Sigmoid colon (tissue), 4 donors: ENCODE data around the gene CDK16.

Source experiments
- EP300 ChIP-seq, 4 donors: sonication (generic); formaldehyde crosslinking; IDR thresholded peaks; one replicate each; pipeline ENCODE4 v1.6.1; 2017; ENCODE audit warnings: antibody characterized with exemption in 4 of 4
- POLR2A ChIP-seq, 2 donors: fragments of 450-650 bp; IDR thresholded peaks; one replicate each; pipeline ENCODE4 v1.6.1; 2016; ENCODE audit warnings: antibody characterized with exemption in 2 of 2, mild to moderate bottlenecking in 2 of 2, moderate library complexity in 2 of 2
- POLR2AphosphoS5 ChIP-seq, 4 donors: sonication (generic); formaldehyde crosslinking; IDR thresholded peaks; one replicate each; pipeline ENCODE4 v1.6.1; 2017; ENCODE audit warnings: antibody characterized with exemption in 4 of 4
- TF ChIP-seq, protein P1 (sequence below), 4 experiments: fragments of 450-650 bp in 3 of 4; fragments of 200-600 bp in 1 of 4; IDR thresholded peaks; one replicate each; pipeline ENCODE4 v1.5.1; 2016 to 2019; ENCODE audit warnings: antibody characterized with exemption in 4 of 4, mild to moderate bottlenecking in 3 of 4, moderate library complexity in 2 of 4

DNA sequence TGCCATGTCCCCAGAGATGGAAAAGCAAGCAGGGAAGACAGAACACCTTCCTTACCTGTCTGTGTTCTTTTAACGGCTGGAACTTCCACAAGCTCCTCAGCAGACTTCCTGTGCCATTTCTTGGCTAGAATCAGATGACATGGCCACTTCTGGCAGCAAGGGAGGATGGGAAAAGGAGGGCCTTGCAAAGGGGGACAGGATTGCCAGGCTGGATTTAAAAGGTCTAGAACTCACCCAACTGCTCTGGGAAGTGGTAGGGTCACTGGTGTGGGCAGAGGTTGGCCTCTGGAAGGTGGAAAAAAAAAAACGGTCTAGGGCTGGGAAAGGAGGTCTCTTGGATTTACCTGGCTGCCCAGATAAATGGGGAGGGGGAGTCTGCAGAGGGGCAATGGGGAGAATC lies 12.7 kb downstream of the CDK16 start:
- TF ChIP-seq, protein P1, sequence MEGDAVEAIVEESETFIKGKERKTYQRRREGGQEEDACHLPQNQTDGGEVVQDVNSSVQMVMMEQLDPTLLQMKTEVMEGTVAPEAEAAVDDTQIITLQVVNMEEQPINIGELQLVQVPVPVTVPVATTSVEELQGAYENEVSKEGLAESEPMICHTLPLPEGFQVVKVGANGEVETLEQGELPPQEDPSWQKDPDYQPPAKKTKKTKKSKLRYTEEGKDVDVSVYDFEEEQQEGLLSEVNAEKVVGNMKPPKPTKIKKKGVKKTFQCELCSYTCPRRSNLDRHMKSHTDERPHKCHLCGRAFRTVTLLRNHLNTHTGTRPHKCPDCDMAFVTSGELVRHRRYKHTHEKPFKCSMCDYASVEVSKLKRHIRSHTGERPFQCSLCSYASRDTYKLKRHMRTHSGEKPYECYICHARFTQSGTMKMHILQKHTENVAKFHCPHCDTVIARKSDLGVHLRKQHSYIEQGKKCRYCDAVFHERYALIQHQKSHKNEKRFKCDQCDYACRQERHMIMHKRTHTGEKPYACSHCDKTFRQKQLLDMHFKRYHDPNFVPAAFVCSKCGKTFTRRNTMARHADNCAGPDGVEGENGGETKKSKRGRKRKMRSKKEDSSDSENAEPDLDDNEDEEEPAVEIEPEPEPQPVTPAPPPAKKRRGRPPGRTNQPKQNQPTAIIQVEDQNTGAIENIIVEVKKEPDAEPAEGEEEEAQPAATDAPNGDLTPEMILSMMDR (IDR thresholded peaks at IDR 0.05): no peak
- TF ChIP-seq POLR2A (IDR thresholded peaks at IDR 0.05) (no peak), EP300 (IDR thresholded peaks at IDR 0.05) (no peak), POLR2AphosphoS5 (IDR thresholded peaks at IDR 0.05) (no peak)
